Bladder microvascular endothelial cell (primary cell): Measurements from ENCODE around the gene C5orf34. TPM values are rescaled to one million over a fixed set of nuclear protein-coding genes. Genes with fewer than 3 reads are reported as not detected.

ENCODE experiments used
- total RNA-seq: library from RNA; depleted of rRNA; stranded (reverse); fragments of >200 nt; gene quantifications from 2 replicates; pipeline ENCODE4 v1.2.3, GENCODE V29; 2014

Gene C5orf34
- total RNA-seq = 3.9 and 4.3 TPM in 2 replicates

GRCh38 chr5:43514816-43515677 lies at the start of gene C5orf34:
TSS of gene C5orf34 (minus strand) at chr5:43515148. CDS start at chr5:43509339, 5,809 bp downstream.

GRCh38 chr5:43556857-43557542 lies 42.1 kb upstream of the C5orf34 start, which contains the start of gene PAIP1:
TSS of gene PAIP1 (minus strand) at chr5:43557077. CDS start at chr5:43556846, 231 bp downstream.

GRCh38 chr5:43483298-43484105 lies 31.4 kb downstream of the C5orf34 start, which contains the start of gene TMEM267:
TSS of gene TMEM267 (minus strand) at chr5:43483865. CDS start at chr5:43453969, 29,896 bp downstream.

Other genes with a start within 250 kb of the C5orf34 start
- gene HMGCS1, start 201.7 kb downstream of the C5orf34 start, total RNA-seq = 39.1 and 55.9 TPM in 2 replicates
- gene CCL28, start 102.8 kb downstream of the C5orf34 start, total RNA-seq = 0.81 and 2.0 TPM in 2 replicates
- gene TMEM267, start 31.3 kb downstream of the C5orf34 start, total RNA-seq = 5.2 and 14.3 TPM in 2 replicates
- gene PAIP1, start 41.9 kb upstream of the C5orf34 start, total RNA-seq = 44.8 and 80.2 TPM in 2 replicates
- gene NNT, start 88.0 kb upstream of the C5orf34 start, total RNA-seq = 62.0 and 115 TPM in 2 replicates